IPS DF 6.9 (cell line): Measurements from ENCODE around the gene PIP4K2A.

Experiments
- DNase-seq: peaks from one replicate; pipeline ENCODE4 v3.0.0-alpha.2; 2013; ENCODE audit warnings: low read depth, low spot score
- H3K27ac ChIP-seq: one replicate; pipeline ENCODE4 v1.5.1; 2013; ENCODE audit warnings: low read length, control low read depth
- H3K27me3 ChIP-seq: 2 replicates; pipeline ENCODE4 v1.6.1; 2013; ENCODE audit warnings: mild to moderate bottlenecking, low read length; ENCODE audit not compliant: control insufficient read depth, insufficient read depth
- H3K36me3 ChIP-seq: 2 replicates; pipeline ENCODE4 v1.6.1; 2013; ENCODE audit warnings: low read length; ENCODE audit not compliant: control insufficient read depth, insufficient read depth
- H3K4me1 ChIP-seq: 2 replicates; pipeline ENCODE4 v1.6.1; 2013; ENCODE audit warnings: low read length; ENCODE audit not compliant: control insufficient read depth, insufficient read depth
- H3K4me3 ChIP-seq: 2 replicates; pipeline ENCODE4 v1.5.1; 2013; ENCODE audit warnings: mild to moderate bottlenecking, low read length
- H3K9me3 ChIP-seq: 2 replicates; pipeline ENCODE4 v1.6.1; 2013; ENCODE audit warnings: low read length, inconsistent platforms; ENCODE audit not compliant: control insufficient read depth, insufficient read depth
- WGBS: extraction: QIAGEN DNeasy Blood & Tissue Kit; methylation state at CpG from one replicate; pipeline ENCODE4 v1.1.7; 2013; ENCODE audit warnings: mixed read lengths, missing lambda C conversion rate; ENCODE audit not compliant: insufficient read length, insufficient coverage; 5-methylcytosine and 5-hydroxymethylcytosine counted together

Gene PIP4K2A

DNA sequence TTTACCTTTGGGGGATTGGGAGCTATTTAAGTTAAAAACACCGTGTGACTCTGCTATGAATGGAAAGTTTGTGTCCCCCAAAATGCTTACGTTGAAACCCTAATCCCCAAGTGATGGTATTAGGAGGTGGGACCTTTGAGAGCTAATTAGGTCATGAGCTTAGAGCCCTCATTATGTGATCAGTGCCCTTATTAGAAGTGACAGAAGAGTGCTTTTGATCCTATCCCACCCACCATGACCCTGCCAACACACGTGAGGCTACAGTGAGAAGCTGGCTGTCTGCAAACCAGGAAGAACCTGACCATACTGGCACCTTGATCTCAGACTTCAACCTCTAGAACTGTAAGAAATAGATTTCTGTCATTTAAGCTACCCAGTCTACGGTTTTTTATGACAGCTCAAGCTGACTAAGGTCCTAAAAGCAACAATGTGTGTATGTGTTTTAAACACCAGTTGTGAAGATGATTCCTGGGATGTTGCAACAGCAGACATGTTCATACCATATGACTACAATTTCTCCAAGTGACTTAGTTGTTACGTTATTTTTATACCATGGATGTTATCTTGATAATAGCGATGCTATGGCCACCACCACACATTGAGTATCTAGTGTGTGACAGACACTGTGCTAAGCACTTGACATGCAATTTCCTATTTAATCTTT lies 124.4 kb downstream of the PIP4K2A start:
- Histone ChIP-seq H3K9me3 (no peaks in the 10 kb centered on the region), H3K4me1 (no peaks in the 10 kb centered on the region), H3K27me3 (no peaks in the 10 kb centered on the region), H3K4me3 (no peak overlapping the region), H3K36me3 (no peaks in the 10 kb centered on the region), H3K27ac (no peak overlapping the region)
- WGBS, result no CpG with 5 or more reads among the region's 6 CpGs
- no peak for DNase-seq

DNA sequence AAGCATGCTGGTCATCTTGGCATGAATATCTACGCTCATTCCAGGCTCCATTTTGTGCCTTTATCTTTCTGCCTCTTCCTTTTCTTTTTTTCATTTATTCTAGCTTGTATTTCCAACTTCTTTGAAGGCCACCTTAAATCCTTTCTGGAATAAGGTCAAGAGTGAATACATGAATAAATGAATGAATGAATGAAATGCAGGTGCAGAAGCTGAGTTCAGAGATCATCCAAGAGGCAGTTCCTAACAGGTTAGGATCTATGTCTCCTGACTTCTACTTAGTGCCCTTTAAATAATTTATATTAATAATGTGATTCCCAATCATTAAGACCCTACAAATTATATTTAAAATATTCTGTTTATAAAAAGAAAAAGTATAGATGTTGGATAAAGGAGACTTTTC lies 125.9 kb downstream of the PIP4K2A start:
- no CpG with 5 or more reads among the region's 1 CpG for WGBS
- H3K36me3 ChIP-seq, result no peaks in the 10 kb centered on the region
- H3K4me3 ChIP-seq, result no peak overlapping the region

DNA sequence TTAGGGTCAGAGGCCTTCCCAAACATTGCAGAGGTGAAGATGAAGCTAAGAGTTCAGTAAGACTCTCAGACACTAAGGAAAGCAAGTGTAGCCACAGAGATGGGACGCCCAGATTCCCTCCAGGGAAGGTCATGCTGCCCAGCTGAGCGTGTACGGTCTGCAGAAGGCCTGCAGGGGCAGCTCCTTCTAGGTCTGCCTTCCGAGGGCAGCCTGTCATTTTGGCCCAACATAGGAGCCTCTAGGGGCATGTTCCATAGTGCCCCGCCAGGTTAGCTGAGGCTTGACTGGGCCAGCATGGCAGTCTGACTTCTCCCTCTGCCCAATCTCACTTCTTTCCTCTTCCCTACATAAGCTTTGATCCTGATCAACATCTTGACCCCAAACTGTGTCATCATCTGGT lies 130.7 kb downstream of the PIP4K2A start:
- no peaks in the 10 kb centered on the region for H3K36me3 ChIP-seq

More for the DNA sequence above, 125.9 kb downstream of the PIP4K2A start:
- Histone ChIP-seq H3K9me3 (no peaks in the 10 kb centered on the region), H3K4me1 (no peaks in the 10 kb centered on the region; the same call in 1 of the 2 replicates), H3K27ac (no peak overlapping the region), H3K27me3 (no peaks in the 10 kb centered on the region)
- no peak for DNase-seq

DNA sequence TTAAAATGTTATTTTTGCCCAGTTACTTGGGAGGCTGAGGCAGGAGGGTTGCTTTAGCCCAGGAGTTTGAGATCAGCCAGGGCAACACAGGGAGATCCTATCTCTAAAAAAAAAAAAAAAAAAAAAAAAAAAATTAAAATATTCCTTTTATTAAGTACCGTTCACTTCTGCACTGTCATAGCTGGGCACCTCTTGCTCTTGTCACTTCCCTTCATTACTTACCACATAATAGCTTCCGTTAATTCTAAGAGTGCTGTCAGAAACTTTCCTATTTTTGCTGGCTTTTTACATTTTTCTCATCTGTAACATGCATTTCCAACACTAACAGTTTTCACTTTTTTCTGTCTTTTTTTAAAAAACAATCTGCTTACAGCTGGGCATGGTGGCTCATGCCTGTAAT lies 132.9 kb downstream of the PIP4K2A start:
- H3K27ac ChIP-seq, result no peak overlapping the region
- no CpG with 5 or more reads among the region's 2 CpGs for WGBS
- no peak for DNase-seq

More for the DNA sequence above, 130.7 kb downstream of the PIP4K2A start:
- Histone ChIP-seq H3K27ac (no peak overlapping the region), H3K27me3 (no peaks in the 10 kb centered on the region), H3K4me3 (no peak overlapping the region), H3K4me1 (no peaks in the 10 kb centered on the region; the same call in 1 of the 2 replicates), H3K9me3 (no peaks in the 10 kb centered on the region)
- no CpG with 5 or more reads among the region's 5 CpGs for WGBS
- no peak for DNase-seq

DNA sequence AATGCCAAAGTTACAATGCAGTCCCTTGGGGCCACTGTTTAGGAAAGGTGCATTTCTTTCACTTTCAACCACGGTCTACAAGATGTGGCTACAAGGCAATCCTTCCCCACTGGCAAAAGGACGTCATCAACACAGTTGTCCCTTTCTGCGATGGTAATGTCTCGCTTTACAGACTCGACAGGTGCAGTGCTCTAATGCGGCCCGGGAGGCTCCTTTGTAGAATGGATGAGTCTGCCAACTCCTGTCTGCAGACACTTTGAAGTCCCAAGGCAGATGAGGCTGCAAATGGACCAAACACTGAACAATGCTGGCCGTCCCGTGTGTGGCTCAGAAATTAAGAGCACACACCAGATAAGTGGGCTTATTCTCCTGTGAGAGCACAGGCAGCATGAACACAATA lies 133.7 kb downstream of the PIP4K2A start:
- H3K4me1 ChIP-seq, result no peaks in the 10 kb centered on the region; the same call in 1 of the 2 replicates
- H3K36me3 ChIP-seq, result no peaks in the 10 kb centered on the region
- no peak for DNase-seq
- H3K27ac ChIP-seq, result no peak overlapping the region
- no peak overlapping the region for H3K4me3 ChIP-seq
- no CpG with 5 or more reads among the region's 9 CpGs for WGBS
- no peaks in the 10 kb centered on the region for H3K9me3 ChIP-seq
- H3K27me3 ChIP-seq, result no peaks in the 10 kb centered on the region

More for the DNA sequence above, 132.9 kb downstream of the PIP4K2A start:
- no peaks in the 10 kb centered on the region for H3K36me3 ChIP-seq
- no peaks in the 10 kb centered on the region; the same call in 1 of the 2 replicates for H3K4me1 ChIP-seq
- H3K9me3 ChIP-seq, result no peaks in the 10 kb centered on the region
- H3K27me3 ChIP-seq, result no peaks in the 10 kb centered on the region
- H3K4me3 ChIP-seq, result no peak overlapping the region

DNA sequence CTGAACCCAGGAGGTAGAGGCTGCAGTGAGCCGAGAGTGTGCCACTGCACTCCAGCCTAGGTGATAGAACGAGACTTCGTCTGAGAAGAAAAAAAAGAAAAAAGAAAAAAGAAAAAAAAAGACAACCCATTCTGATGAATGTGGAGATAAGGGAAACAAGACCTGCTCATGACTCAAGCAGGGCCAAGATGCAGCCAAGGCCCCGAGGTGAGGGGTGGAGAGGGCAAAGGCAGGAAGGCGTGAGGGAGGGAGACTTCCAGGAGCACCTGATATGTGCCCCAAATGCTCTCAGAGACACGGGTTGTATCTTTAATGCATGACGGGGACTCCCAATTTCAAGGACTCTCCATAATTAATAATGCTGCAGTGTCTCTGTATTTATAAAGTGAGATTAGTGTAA lies 134.6 kb downstream of the PIP4K2A start:
- H3K4me1 ChIP-seq, result no peaks in the 10 kb centered on the region; the same call in 1 of the 2 replicates
- H3K27me3 ChIP-seq, result no peaks in the 10 kb centered on the region
- H3K36me3 ChIP-seq, result no peaks in the 10 kb centered on the region
- H3K4me3 ChIP-seq, result no peak overlapping the region
- no peak overlapping the region for H3K27ac ChIP-seq
- DNase-seq, result no peak
- WGBS, result no CpG with 5 or more reads among the region's 7 CpGs
- H3K9me3 ChIP-seq, result no peaks in the 10 kb centered on the region

DNA sequence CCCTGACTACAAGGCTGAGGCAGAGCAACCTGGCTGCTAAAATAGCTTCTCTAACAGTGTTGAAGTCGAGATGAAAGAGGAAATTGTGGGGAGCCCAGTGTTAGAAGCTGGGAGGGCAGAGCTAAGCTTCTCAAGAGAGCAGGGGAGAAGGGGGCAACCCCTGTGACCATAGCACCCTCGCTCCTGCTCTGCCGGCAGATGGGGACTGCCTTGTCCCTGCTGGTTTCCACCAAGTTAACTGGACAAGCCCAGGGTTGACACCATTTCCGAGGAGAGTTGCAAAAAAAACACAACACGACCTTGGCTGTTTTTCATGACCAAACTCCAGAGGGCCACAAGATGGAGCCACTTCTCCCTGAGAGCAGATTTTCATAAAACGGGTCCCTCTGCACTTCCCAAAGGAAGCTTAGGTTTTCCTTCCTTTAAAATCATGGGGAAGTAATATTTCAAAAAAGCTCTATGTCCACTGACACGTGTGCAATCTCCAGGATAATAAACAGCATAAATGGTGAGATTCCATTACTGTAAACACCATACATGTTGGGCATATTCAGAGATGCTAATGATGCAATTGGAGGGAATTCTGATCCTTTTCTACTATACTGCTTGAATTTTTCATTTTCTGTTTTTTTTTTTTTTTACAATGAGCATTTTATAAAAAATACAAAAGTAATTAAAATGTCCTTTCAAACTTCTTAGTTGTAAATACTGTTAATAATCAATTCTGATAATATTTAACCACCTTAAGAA lies 140.4 kb downstream of the PIP4K2A start:
- Histone ChIP-seq H3K36me3 (0 out of 2 replicates have a peak, but pooled peaks cover 2% of the 10 kb centered on the region), H3K9me3 (no peaks in the 10 kb centered on the region), H3K27ac (no peak overlapping the region), H3K27me3 (no peaks in the 10 kb centered on the region), H3K4me1 (no peaks in the 10 kb centered on the region), H3K4me3 (no peak overlapping the region)
- no CpG with 5 or more reads among the region's 7 CpGs for WGBS
- no peak for DNase-seq

DNA sequence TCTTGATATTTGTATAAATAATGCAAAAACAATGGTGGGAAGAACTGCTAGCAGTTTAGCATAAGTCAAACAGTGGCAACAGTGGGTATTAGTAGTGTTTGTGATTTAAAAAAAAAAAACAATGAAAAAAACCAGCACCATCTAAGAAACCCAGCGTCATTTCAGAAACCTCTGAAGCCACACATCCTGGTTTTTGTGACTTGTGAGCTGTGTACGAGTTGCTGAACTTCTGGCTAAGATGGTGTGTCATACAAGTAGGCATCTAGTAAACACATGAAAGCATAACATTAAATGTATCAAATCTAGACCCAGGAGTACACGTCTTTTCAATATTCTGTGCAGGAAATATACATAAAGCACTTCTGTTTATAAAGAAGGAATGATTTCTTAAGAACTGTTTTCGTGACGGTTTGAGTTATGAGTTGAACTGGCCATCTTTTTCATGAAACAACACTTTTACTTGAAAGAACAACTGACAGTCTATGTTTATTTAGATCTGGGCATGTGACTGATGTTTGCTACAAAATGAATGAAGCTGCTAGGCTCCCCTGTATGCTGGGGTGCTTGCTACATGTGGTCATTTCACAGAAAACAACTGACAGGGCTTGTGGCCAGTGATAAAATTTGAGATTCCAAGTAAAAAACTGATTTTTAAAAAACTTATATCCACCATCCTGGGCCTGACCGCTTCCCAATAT lies 143.5 kb downstream of the PIP4K2A start:
- no peaks in the 10 kb centered on the region for H3K27me3 ChIP-seq

DNA sequence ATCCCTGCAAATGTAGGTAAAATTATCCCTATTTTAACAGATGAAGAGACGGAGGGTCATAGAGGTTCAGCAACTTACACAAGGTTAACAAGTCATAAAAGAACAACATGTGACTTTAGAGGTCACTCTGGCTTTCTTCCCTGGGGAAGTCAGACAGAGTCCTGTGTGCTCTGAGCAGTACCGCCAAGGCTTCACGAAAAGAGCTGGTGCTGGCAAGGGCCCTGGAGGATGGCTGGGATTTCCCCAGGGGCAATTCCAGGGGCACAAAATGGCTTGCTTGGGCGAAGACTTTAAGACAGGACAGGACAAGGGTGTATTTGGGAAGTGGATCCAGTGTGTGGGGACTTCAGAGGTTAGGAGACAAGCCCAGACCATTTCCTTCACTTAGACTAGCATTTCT lies 144.1 kb downstream of the PIP4K2A start:
- no peak overlapping the region for H3K27ac ChIP-seq
- H3K4me1 ChIP-seq, result peaks cover 4% of the 10 kb centered on the region; the same call in 1 of the 2 replicates
- peaks cover 2% of the 10 kb centered on the region; the same call in 1 of the 2 replicates for H3K36me3 ChIP-seq
- H3K4me3 ChIP-seq, result no peak overlapping the region
- no peak for DNase-seq
- no peaks in the 10 kb centered on the region for H3K27me3 ChIP-seq
- WGBS, result no CpG with 5 or more reads among the region's 4 CpGs
- H3K9me3 ChIP-seq, result no peaks in the 10 kb centered on the region

More for the DNA sequence above, 143.5 kb downstream of the PIP4K2A start:
- Histone ChIP-seq H3K27ac (no peak overlapping the region), H3K4me3 (no peak overlapping the region), H3K9me3 (no peaks in the 10 kb centered on the region), H3K4me1 (peaks cover 4% of the 10 kb centered on the region; the same call in 1 of the 2 replicates), H3K36me3 (peaks cover 2% of the 10 kb centered on the region; the same call in 1 of the 2 replicates)
- no CpG with 5 or more reads among the region's 6 CpGs for WGBS
- no peak for DNase-seq

DNA sequence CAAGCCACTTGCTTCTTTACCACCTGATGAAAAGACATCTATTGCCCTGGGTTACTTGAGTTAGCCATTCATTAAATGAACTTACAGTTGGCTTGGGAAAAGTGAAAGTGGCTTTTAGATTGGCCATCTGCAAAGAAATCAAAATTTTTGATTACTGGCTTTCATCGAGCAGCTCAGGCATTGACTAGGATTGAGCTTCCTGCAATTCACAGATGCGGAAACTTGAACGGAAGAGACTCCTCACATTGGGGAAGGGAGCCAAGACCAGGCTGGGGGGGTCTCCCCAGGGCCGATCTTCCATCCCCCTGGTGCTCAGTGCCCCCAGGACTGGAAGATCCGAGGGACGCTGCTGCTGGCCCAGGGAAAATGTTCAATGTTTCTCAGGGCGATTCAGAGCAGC lies 145.4 kb downstream of the PIP4K2A start:
- peaks cover 4% of the 10 kb centered on the region; the same call in 1 of the 2 replicates for H3K4me1 ChIP-seq
- peaks cover 2% of the 10 kb centered on the region; the same call in 1 of the 2 replicates for H3K36me3 ChIP-seq
- H3K27me3 ChIP-seq, result no peaks in the 10 kb centered on the region
- no peaks in the 10 kb centered on the region for H3K9me3 ChIP-seq
- no peak for DNase-seq
- no CpG with 5 or more reads among the region's 7 CpGs for WGBS
- no peak overlapping the region for H3K4me3 ChIP-seq
- H3K27ac ChIP-seq, result no peak overlapping the region
